Measurements from ENCODE around the gene RCN1.

Gene RCN1

GRCh38 chr11:32068134-32068870 is 22.6 kb upstream of the RCN1 start:
- H3K4me3 ChIP-seq (ENCODE audit: low read depth, low read length) = no peak overlapping the region
- TF ChIP-seq CTCF (IDR thresholded peaks at IDR 0.05; ENCODE audit: borderline replicate concordance, insufficient read depth, low read depth, low read length) = no peak

- H3K4me3 ChIP-seq (ENCODE audit: low read depth, low read length) = no peak overlapping the region
- TF ChIP-seq CTCF (IDR thresholded peaks at IDR 0.05; ENCODE audit: borderline replicate concordance, insufficient read depth, low read depth, low read length) = no peak
Observed at GRCh38 chr11:32069361-32070058, 21.4 kb upstream of the RCN1 start.

- no peak for TF ChIP-seq CTCF (IDR thresholded peaks at IDR 0.05; ENCODE audit: borderline replicate concordance, insufficient read depth, low read depth, low read length)
- no peak overlapping the region for H3K4me3 ChIP-seq (ENCODE audit: low read depth, low read length)
Observed at GRCh38 chr11:32070692-32071091, 20.2 kb upstream of the RCN1 start.

- H3K4me3 ChIP-seq (ENCODE audit: low read depth, low read length) = no peak overlapping the region
- peak; percentile 12; the same call in 1 of the 2 replicates for TF ChIP-seq CTCF (IDR thresholded peaks at IDR 0.05; ENCODE audit: borderline replicate concordance, insufficient read depth, low read depth, low read length)
Observed at GRCh38 chr11:32071811-32072210, 19.1 kb upstream of the RCN1 start.

GRCh38 chr11:32072872-32073643 is 17.8 kb upstream of the RCN1 start:
- no peak for TF ChIP-seq CTCF (IDR thresholded peaks at IDR 0.05; ENCODE audit: borderline replicate concordance, insufficient read depth, low read depth, low read length)

GRCh38 chr11:32073644-32074026 is 17.2 kb upstream of the RCN1 start:
- no peak for TF ChIP-seq CTCF (IDR thresholded peaks at IDR 0.05; ENCODE audit: borderline replicate concordance, insufficient read depth, low read depth, low read length)
- H3K4me3 ChIP-seq (ENCODE audit: low read depth, low read length) = no peak overlapping the region

More at GRCh38 chr11:32072872-32073643, 17.8 kb upstream of the RCN1 start:
- no peak overlapping the region for H3K4me3 ChIP-seq (ENCODE audit: low read depth, low read length)
